ENCODE measurements around the gene NOS2. TPM values are rescaled to one million over a fixed set of nuclear protein-coding genes. Genes with fewer than 3 reads are reported as not detected.
A peak's percentile ranks its signal among the peaks of the same experiment; 100 is the strongest.
"Not testable (repeated sequence)": the region's sequence is repeated elsewhere in the genome, so short reads cannot be mapped to it uniquely, and the experiment has no call there.

The NOS2 gene
- total RNA-seq, 3 donors from 2014 or later (not counting 1 experiment from before 2014, with no cell fraction given), result 0.19 to 0.20 TPM; not detected in 1

DNA sequence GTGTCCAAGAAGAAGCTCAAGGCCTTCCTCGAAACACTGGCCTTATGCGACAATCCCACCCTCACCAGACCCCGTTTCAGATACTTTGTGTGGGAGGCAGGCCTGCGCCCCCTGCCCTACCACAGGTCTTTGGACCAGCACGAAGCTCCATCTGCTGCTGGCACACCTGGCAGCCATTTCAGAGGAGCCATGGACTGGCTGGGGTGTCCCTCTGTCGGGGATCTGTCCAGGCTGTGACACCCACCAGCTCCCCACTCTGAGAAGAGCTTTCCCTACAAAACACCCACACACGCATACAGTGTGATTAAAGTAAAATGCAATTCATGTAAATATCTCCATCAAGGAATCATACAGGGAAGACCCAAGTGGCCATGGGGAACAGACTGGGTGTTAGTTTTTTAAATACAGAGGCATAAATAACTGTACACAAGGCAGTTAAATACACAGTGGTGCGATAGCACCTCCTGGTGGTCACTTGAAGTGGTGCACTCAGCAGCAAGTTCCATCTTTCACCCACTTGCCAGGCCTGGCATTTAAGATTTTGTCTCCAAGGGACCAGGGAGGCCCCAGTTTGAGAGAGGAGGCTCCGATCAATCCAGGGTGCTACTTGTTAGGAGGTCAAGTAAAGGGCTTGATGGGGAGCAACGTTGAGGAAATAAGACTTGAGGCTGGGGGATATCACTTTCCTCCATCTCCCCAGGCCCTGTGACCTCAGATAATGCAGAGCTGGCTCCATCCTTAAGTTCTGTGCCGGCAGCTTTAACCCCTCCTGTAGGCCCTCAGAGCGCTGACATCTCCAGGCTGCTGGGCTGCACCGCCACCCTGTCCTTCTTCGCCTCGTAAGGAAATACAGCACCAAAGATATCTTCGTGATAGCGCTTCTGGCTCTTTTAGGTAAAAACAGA, 43.6 kb downstream of the NOS2 start:
- peak in 1 of 3 donors; percentile 68 for ATAC-seq
- Mint-ChIP-seq H3K27me3 (ENCODE audit: low read depth in 2 of 2) (peaks cover 0 to 6% of the 10 kb centered on the region in 2 donors), H3K9me3 (no peaks in the 10 kb centered on the region), H3K27ac (no peak overlapping the region), H3K36me3 (no peaks in the 10 kb centered on the region), H3K4me3 (no peak overlapping the region), H3K4me1 (no peaks in the 10 kb centered on the region)
- Histone ChIP-seq H3K36me3 (ENCODE audit: control insufficient read depth, insufficient read depth, low read length) (no peaks in the 10 kb centered on the region), H3K4me1 (ENCODE audit: control insufficient read depth, insufficient read depth, low read length) (no peaks in the 10 kb centered on the region), H3K27ac (ENCODE audit: low read length) (no peak overlapping the region), H3K4me3 (ENCODE audit: low read length) (no peak overlapping the region), H3K9me3 (ENCODE audit: control insufficient read depth, insufficient read depth, low read length) (no peaks in the 10 kb centered on the region), H3K27me3 (ENCODE audit: control insufficient read depth, insufficient read depth, low read length) (no peaks in the 10 kb centered on the region)
- DNase-seq, result peak; percentile 40 to 72
- TF ChIP-seq, protein P1, sequence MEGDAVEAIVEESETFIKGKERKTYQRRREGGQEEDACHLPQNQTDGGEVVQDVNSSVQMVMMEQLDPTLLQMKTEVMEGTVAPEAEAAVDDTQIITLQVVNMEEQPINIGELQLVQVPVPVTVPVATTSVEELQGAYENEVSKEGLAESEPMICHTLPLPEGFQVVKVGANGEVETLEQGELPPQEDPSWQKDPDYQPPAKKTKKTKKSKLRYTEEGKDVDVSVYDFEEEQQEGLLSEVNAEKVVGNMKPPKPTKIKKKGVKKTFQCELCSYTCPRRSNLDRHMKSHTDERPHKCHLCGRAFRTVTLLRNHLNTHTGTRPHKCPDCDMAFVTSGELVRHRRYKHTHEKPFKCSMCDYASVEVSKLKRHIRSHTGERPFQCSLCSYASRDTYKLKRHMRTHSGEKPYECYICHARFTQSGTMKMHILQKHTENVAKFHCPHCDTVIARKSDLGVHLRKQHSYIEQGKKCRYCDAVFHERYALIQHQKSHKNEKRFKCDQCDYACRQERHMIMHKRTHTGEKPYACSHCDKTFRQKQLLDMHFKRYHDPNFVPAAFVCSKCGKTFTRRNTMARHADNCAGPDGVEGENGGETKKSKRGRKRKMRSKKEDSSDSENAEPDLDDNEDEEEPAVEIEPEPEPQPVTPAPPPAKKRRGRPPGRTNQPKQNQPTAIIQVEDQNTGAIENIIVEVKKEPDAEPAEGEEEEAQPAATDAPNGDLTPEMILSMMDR (IDR thresholded peaks at IDR 0.05), result peak; percentile 82
- 75% methylated on average over 14 of the region's 17 CpGs for whole genome bisulfite sequencing (ENCODE audit: insufficient coverage)
- intact Hi-C loops (cut with micrococcal nuclease), result loop anchor here (2.0 kb wide), 1 partner anchor 102 kb away; no protein-coding TSS in a partner anchor

DNA sequence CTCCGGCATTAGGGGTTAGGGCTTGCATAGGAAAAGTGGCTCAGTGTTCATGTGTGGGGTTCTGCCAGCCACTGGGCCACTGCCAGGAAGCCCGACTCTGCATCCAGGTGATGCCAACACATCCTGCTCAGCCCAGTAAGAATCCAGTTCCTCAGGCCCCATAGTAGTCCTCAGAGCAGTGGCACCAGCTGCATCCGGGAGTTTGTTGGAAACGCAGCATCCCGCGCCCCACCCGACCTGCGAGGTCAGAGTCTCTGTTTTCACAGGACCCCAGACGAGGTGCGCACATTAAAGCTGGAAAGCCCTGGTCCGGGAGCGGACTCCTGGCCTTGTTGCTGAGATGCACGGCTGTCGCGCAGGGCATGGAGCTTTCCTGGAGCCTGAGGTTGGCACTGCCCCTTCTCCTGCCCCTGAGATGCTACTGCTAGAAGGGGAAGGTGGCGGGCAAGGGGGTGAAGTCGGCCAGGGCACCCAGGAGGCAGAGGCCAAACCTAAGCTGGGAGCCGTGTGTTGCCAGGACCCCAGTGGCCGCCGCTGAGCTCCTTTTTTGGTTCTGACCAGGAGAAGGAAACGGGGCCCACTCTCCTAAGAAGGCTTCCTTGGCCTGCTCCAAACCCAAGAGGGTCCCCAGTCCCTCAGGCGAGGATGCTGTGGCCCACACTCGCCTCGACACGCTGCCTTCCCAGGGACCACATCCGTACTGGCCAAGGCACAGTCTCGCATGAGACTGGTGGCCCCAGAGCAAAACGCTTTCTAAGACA, 44.4 kb downstream of the NOS2 start:
- Mint-ChIP-seq H3K27me3 (ENCODE audit: low read depth in 2 of 2) (peaks cover 0 to 6% of the 10 kb centered on the region in 2 donors), H3K36me3 (no peaks in the 10 kb centered on the region), H3K4me1 (no peaks in the 10 kb centered on the region), H3K9me3 (no peaks in the 10 kb centered on the region), H3K4me3 (no peak overlapping the region), H3K27ac (no peak overlapping the region)
- TF ChIP-seq, protein P1 (IDR thresholded peaks at IDR 0.05), result no peak
- ATAC-seq (no peak), DNase-seq (no peak)
- Histone ChIP-seq H3K4me1 (ENCODE audit: control insufficient read depth, insufficient read depth, low read length) (no peaks in the 10 kb centered on the region), H3K27ac (ENCODE audit: low read length) (no peak overlapping the region), H3K9me3 (ENCODE audit: control insufficient read depth, insufficient read depth, low read length) (no peaks in the 10 kb centered on the region), H3K4me3 (ENCODE audit: low read length) (no peak overlapping the region), H3K27me3 (ENCODE audit: control insufficient read depth, insufficient read depth, low read length) (no peaks in the 10 kb centered on the region), H3K36me3 (ENCODE audit: control insufficient read depth, insufficient read depth, low read length) (no peaks in the 10 kb centered on the region)
- intact Hi-C loops (cut with micrococcal nuclease), result loop anchor here (2.0 kb wide), 1 partner anchor 101 kb away; no protein-coding TSS in a partner anchor
- WGBS (ENCODE audit: insufficient coverage), result 88% methylated on average over 28 of the region's 28 CpGs

DNA sequence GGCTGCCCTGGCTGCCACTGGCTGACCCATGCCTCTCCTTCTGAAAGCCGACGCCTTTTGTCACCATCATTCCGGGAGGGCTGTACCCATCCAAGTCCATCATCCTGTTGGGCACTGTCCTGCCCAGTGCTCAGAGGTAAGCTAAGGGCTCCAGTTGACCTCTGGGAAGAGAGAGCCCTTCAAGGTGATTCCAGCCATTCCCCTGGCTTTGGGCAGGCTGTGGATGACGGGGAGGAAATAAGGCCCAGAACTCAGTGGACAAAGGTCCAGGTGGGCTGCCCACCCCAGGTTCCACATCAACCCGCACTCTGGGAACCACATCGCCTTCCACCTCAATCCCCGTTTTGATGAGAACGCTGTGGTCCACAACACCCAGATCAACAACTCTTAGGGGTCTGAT, 45.8 kb downstream of the NOS2 start:
- no peaks in the 10 kb centered on the region for H3K9me3 Mint-ChIP-seq
- no peaks in the 10 kb centered on the region for H3K4me1 Mint-ChIP-seq
- peaks cover 0 to 6% of the 10 kb centered on the region in 2 donors for H3K27me3 Mint-ChIP-seq (ENCODE audit: low read depth in 2 of 2)
- DNase-seq (no peak), ATAC-seq (no peak)
- no peaks in the 10 kb centered on the region for H3K36me3 ChIP-seq (ENCODE audit: control insufficient read depth, insufficient read depth, low read length)
- H3K4me3 ChIP-seq (ENCODE audit: low read length), result no peak overlapping the region
- no peaks in the 10 kb centered on the region for H3K4me1 ChIP-seq (ENCODE audit: control insufficient read depth, insufficient read depth, low read length)
- no peak overlapping the region for H3K27ac Mint-ChIP-seq
- no peaks in the 10 kb centered on the region for H3K36me3 Mint-ChIP-seq
- no peaks in the 10 kb centered on the region for H3K9me3 ChIP-seq (ENCODE audit: control insufficient read depth, insufficient read depth, low read length)
- H3K27ac ChIP-seq (ENCODE audit: low read length), result no peak overlapping the region
- H3K27me3 ChIP-seq (ENCODE audit: control insufficient read depth, insufficient read depth, low read length), result no peaks in the 10 kb centered on the region
- no peak overlapping the region for H3K4me3 Mint-ChIP-seq
- WGBS (ENCODE audit: insufficient coverage), result 93% methylated on average over 7 of the region's 8 CpGs
- TF ChIP-seq, protein P1 (IDR thresholded peaks at IDR 0.05), result no peak
- intact Hi-C loops (cut with micrococcal nuclease), result no loop called here

DNA sequence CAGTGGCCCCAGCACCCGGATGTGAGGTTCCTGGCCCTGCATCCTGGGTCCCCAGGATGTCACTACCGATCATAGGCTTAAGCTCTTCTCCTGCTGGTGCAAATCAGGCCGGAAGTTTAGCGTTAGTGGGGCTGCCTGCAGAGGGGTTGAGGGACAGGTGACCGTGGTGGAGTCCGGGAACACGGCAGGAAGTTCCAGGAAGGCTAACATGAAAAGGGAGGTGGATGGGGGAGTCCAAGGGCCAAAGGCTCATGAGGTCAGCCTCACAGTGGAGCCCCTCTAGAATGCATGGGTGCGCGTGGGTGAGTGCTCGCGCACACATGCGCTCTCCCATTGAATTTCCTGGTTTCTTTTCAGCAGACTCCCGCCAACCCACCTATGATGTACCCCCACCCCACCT, 46.6 kb downstream of the NOS2 start:
- ATAC-seq; H3K27me3 Mint-ChIP-seq (ENCODE audit: low read depth in 2 of 2); DNase-seq; H3K4me3 ChIP-seq (ENCODE audit: low read length); H3K27ac Mint-ChIP-seq; H3K4me3 Mint-ChIP-seq; H3K27me3 ChIP-seq (ENCODE audit: control insufficient read depth, insufficient read depth, low read length); H3K9me3 Mint-ChIP-seq; H3K36me3 ChIP-seq (ENCODE audit: control insufficient read depth, insufficient read depth, low read length); H3K27ac ChIP-seq (ENCODE audit: low read length); H3K4me1 Mint-ChIP-seq; intact Hi-C loops (cut with micrococcal nuclease); H3K4me1 ChIP-seq (ENCODE audit: control insufficient read depth, insufficient read depth, low read length); H3K9me3 ChIP-seq (ENCODE audit: control insufficient read depth, insufficient read depth, low read length); H3K36me3 Mint-ChIP-seq: not testable (repeated sequence)
- 95% methylated on average over 12 of the region's 13 CpGs for WGBS (ENCODE audit: insufficient coverage)

DNA sequence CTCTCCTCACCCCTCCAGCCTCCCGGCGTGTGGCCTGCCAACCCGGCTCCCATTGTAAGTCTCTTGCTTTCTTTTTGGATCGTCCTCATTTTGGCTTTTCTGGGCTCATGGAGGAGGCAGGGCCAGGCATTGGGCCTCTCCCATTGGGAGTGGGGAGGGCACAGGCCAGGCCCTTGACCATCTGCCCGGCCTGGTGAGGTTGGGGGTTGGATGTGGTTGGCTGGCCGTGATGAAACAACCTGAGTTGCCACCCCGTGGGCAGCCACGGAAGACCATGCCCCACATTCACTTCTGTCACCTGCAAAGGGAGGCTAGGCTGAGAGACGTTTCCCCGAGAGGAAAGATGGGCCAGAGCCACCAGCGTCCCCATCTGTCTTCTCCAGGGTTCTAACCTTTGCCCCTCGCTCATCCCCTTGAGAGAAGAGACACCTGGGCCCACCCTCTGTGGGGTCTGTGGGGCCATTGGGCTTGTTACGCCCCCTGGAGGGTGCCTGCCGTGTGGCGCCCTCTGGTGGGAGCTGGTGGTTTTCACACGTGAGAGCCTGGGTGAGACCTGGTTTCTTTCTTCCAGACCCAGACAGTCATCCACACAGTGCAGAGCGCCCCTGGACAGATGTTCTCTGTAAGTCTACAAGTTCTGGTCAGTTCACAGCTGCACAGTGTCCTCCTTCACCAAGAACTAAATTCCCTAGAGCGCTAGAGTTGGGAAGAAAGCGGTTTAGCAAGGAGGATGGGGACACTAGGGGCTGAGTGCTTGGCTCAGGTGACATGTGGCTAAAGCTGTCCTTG, 47.3 kb downstream of the NOS2 start:
- H3K36me3 Mint-ChIP-seq; H3K4me1 ChIP-seq (ENCODE audit: control insufficient read depth, insufficient read depth, low read length); H3K36me3 ChIP-seq (ENCODE audit: control insufficient read depth, insufficient read depth, low read length); H3K9me3 ChIP-seq (ENCODE audit: control insufficient read depth, insufficient read depth, low read length); H3K27ac ChIP-seq (ENCODE audit: low read length); H3K27me3 ChIP-seq (ENCODE audit: control insufficient read depth, insufficient read depth, low read length); H3K27me3 Mint-ChIP-seq (ENCODE audit: low read depth in 2 of 2); intact Hi-C loops (cut with micrococcal nuclease); DNase-seq; H3K4me3 ChIP-seq (ENCODE audit: low read length); H3K4me3 Mint-ChIP-seq; H3K9me3 Mint-ChIP-seq; H3K27ac Mint-ChIP-seq; H3K4me1 Mint-ChIP-seq: not testable (repeated sequence)
- ATAC-seq, result peak in 2 of 3 donors; percentile 43 to 66
- 79% methylated on average over 3 of the region's 19 CpGs for WGBS (ENCODE audit: insufficient coverage)

Measured in natural killer cell (primary cell).